Osteoblast (primary cell): ENCODE data around the gene RESF1. TPM values are rescaled to one million over a fixed set of nuclear protein-coding genes. Genes with fewer than 3 reads are reported as not detected.

Experiments
- DNase-seq: peaks from one replicate; pipeline ENCODE4 v3.0.0; 2011; ENCODE audit warnings: low spot score, mixed read lengths; ENCODE audit not compliant: insufficient read length; ENCODE audit errors: missing footprints
- H2AFZ ChIP-seq: 2 replicates; pipeline ENCODE4 v1.6.0; 2011; ENCODE audit warnings: mild to moderate bottlenecking, low read length
- H3K27ac ChIP-seq: 2 replicates; pipeline ENCODE4 v1.5.1; 2011; ENCODE audit warnings: mild to moderate bottlenecking, low read depth, low read length, moderate library complexity
- H3K27me3 ChIP-seq: 2 replicates; pipeline ENCODE4 v1.6.0; 2012; ENCODE audit warnings: mild to moderate bottlenecking, control low read depth, inconsistent platforms, low read length, moderate library complexity; ENCODE audit not compliant: insufficient read depth
- H3K36me3 ChIP-seq: 2 replicates; pipeline ENCODE4 v1.5.1; 2011; ENCODE audit warnings: mild to moderate bottlenecking, low read length, control low read depth, moderate library complexity; ENCODE audit not compliant: insufficient read depth
- H3K4me1 ChIP-seq: 2 replicates; pipeline ENCODE4 v1.5.1; 2011; ENCODE audit warnings: mild to moderate bottlenecking, low read length, control low read depth, moderate library complexity; ENCODE audit not compliant: insufficient read depth
- H3K4me2 ChIP-seq: 2 replicates; pipeline ENCODE4 v1.6.0; 2011; ENCODE audit warnings: mild to moderate bottlenecking, low read length; ENCODE audit not compliant: insufficient read depth
- H3K4me3 ChIP-seq: fragments of 200-600 bp; sonication (generic); 3 replicates; pipeline ENCODE4 v1.5.1; 2012; ENCODE audit warnings: mild to moderate bottlenecking, low read length, inconsistent platforms; ENCODE audit not compliant: insufficient read depth
- H3K79me2 ChIP-seq: 2 replicates; pipeline ENCODE4 v1.6.0; 2012; ENCODE audit warnings: mild to moderate bottlenecking, low read length, control low read depth, inconsistent platforms; ENCODE audit not compliant: insufficient read depth
- H3K9me3 ChIP-seq: 2 replicates; pipeline ENCODE4 v1.5.1; 2011; ENCODE audit warnings: low read depth, low read length, control low read depth
- H4K20me1 ChIP-seq: 2 replicates; pipeline ENCODE4 v1.6.0; 2012; ENCODE audit warnings: mild to moderate bottlenecking, low read length, control low read depth; ENCODE audit not compliant: insufficient read depth
- CTCF ChIP-seq: IDR thresholded peaks from 2 replicates; pipeline ENCODE4 v1.5.1; 2011; ENCODE audit warnings: mild to moderate bottlenecking, low read depth, low read length, moderate library complexity; ENCODE audit errors: extremely low read depth
- total RNA-seq: library from RNA; depleted of rRNA; stranded (reverse); fragments of >200 nt; gene quantifications from 2 replicates; pipeline ENCODE4 v1.2.3, GENCODE V29; 2012

The RESF1 gene
- total RNA-seq, 1 donor = 31.5 TPM

GRCh38 chr12:31961137-31961536 is 1.9 kb downstream of the RESF1 start:
- no peak for TF ChIP-seq CTCF
- H3K4me2 ChIP-seq = no peak overlapping the region
- H3K9me3 ChIP-seq = no peaks in the 10 kb centered on the region
- H3K36me3 ChIP-seq = peaks cover 7% of the 10 kb centered on the region
- peaks cover 15% of the 10 kb centered on the region for H3K4me1 ChIP-seq
- DNase-seq = no peak
- H3K27ac ChIP-seq = no peak overlapping the region
- peaks cover 7% of the 10 kb centered on the region for H4K20me1 ChIP-seq
- H3K79me2 ChIP-seq = peaks cover 54% of the 10 kb centered on the region
- no peak overlapping the region for H3K4me3 ChIP-seq
- no peaks in the 10 kb centered on the region for H3K27me3 ChIP-seq
- no peak overlapping the region for H2AFZ ChIP-seq

- no peak overlapping the region for H3K27ac ChIP-seq
- peaks cover 15% of the 10 kb centered on the region for H3K4me1 ChIP-seq
- no peaks in the 10 kb centered on the region for H3K9me3 ChIP-seq
- no peak overlapping the region for H3K4me2 ChIP-seq
- peaks cover 7% of the 10 kb centered on the region for H3K36me3 ChIP-seq
- no peak for TF ChIP-seq CTCF
- H3K4me3 ChIP-seq = no peak overlapping the region
- peaks cover 64% of the 10 kb centered on the region for H3K79me2 ChIP-seq
- H2AFZ ChIP-seq = no peak overlapping the region
- DNase-seq = no peak
- H3K27me3 ChIP-seq = no peaks in the 10 kb centered on the region
- peaks cover 12% of the 10 kb centered on the region for H4K20me1 ChIP-seq
Measured at GRCh38 chr12:31962076-31962475, 2.9 kb downstream of the RESF1 start.

GRCh38 chr12:31964280-31964679 is 5.1 kb downstream of the RESF1 start:
- H3K79me2 ChIP-seq = peaks cover 79% of the 10 kb centered on the region
- no peaks in the 10 kb centered on the region for H3K9me3 ChIP-seq
- TF ChIP-seq CTCF = no peak
- H3K4me2 ChIP-seq = no peak overlapping the region
- H3K27me3 ChIP-seq = no peaks in the 10 kb centered on the region
- no peak for DNase-seq
- peaks cover 9% of the 10 kb centered on the region for H3K4me1 ChIP-seq
- H4K20me1 ChIP-seq = peaks cover 12% of the 10 kb centered on the region
- peaks cover 7% of the 10 kb centered on the region for H3K36me3 ChIP-seq
- no peak overlapping the region for H3K4me3 ChIP-seq
- H2AFZ ChIP-seq = no peak overlapping the region
- no peak overlapping the region for H3K27ac ChIP-seq

DNA sequence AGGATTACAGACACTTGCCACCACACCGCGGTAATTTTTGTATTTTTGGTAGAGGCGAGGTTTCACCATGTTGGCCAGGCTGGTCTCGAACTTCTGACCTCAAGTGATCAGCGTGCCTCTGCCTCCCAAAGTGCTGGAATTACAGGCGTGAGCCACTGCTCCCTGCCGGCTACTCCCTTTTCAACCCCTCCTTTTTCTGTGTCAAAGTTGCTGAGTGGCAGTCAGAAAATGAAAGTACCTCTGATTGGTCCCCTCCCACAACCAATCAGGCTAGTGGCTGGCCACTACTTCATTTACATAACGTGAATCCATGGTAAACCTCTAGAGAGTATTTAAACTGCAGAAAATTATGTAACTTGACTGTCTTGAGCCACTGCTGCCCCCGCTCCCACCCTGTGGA is 5.9 kb downstream of the RESF1 start:
- Histone ChIP-seq H3K4me1 (peaks cover 9% of the 10 kb centered on the region), H3K9me3 (no peaks in the 10 kb centered on the region), H3K4me3 (no peak overlapping the region), H3K4me2 (no peak overlapping the region), H3K36me3 (peaks cover 7% of the 10 kb centered on the region), H4K20me1 (peaks cover 12% of the 10 kb centered on the region), H3K27ac (no peak overlapping the region), H2AFZ (no peak overlapping the region), H3K27me3 (no peaks in the 10 kb centered on the region), H3K79me2 (peaks cover 84% of the 10 kb centered on the region)
- no peak for DNase-seq
- no peak for TF ChIP-seq CTCF
